HEK293T (cell line): ENCODE results near the gene STX3.

Source experiments
- CTCF ChIA-PET: fragments of 350-600 bp; formaldehyde crosslinking; extraction: SDS; loops from one replicate; lab custom pipeline; 2021; ENCODE audit warnings: antibody characterized with exemption, inconsistent platforms; lab: Yijun Ruan, JAX
- POLR2A ChIA-PET: fragments of 350-600 bp; formaldehyde crosslinking; extraction: SDS; loops from one replicate; lab custom pipeline; 2020; ENCODE audit warnings: antibody characterized with exemption, inconsistent platforms; lab: Yijun Ruan, JAX
- DNase-seq: peaks from one replicate; pipeline ENCODE4 v3.0.0; 2012; ENCODE audit warnings: mixed read lengths; ENCODE audit errors: extremely low spot score
- ARNT ChIP-seq: fragments of 450-650 bp; IDR thresholded peaks from 2 replicates; pipeline ENCODE4 v1.6.1; 2017; ENCODE audit warnings: mild to moderate bottlenecking
- BHLHE40 ChIP-seq: fragments of 450-650 bp; IDR thresholded peaks from 2 replicates; pipeline ENCODE4 v1.6.1; 2016; ENCODE audit warnings: mild to moderate bottlenecking, moderate library complexity, borderline replicate concordance
- CTBP1 ChIP-seq: fragments of 450-650 bp; IDR thresholded peaks from 2 replicates; pipeline ENCODE4 v1.6.1; 2016; ENCODE audit warnings: borderline replicate concordance
- ELF4 ChIP-seq: fragments of 450-650 bp; IDR thresholded peaks from 2 replicates; pipeline ENCODE4 v1.6.1; 2017; ENCODE audit warnings: antibody characterized with exemption
- FOXA1 ChIP-seq: fragments of 450-650 bp; IDR thresholded peaks from 2 replicates; pipeline ENCODE4 v1.6.1; 2016; ENCODE audit warnings: mild to moderate bottlenecking
- FOXK2 ChIP-seq: fragments of 450-650 bp; IDR thresholded peaks from 2 replicates; pipeline ENCODE4 v1.6.1; 2016; ENCODE audit warnings: mild to moderate bottlenecking
- FOXM1 ChIP-seq: fragments of 450-650 bp; IDR thresholded peaks from 2 replicates; pipeline ENCODE4 v1.6.1; 2017; ENCODE audit warnings: mild to moderate bottlenecking, borderline replicate concordance
- HDGF ChIP-seq: fragments of 450-650 bp; IDR thresholded peaks from 2 replicates; pipeline ENCODE4 v1.6.1; 2017; ENCODE audit warnings: antibody characterized with exemption, borderline replicate concordance
- L3MBTL2 ChIP-seq: fragments of 450-650 bp; conservative IDR thresholded peaks from 2 replicates; pipeline ENCODE4 v1.6.1; 2016; ENCODE audit warnings: mild to moderate bottlenecking
- LEF1 ChIP-seq: fragments of 450-650 bp; IDR thresholded peaks from 2 replicates; pipeline ENCODE4 v1.6.1; 2017; ENCODE audit warnings: mild to moderate bottlenecking, borderline replicate concordance
- NFRKB ChIP-seq: fragments of 450-650 bp; IDR thresholded peaks from 2 replicates; pipeline ENCODE4 v1.6.1; 2016; ENCODE audit warnings: mild to moderate bottlenecking, moderate library complexity
- SP1 ChIP-seq: fragments of 450-650 bp; IDR thresholded peaks from 2 replicates; pipeline ENCODE4 v1.6.1; 2017
- SUZ12 ChIP-seq: fragments of 450-650 bp; IDR thresholded peaks from 2 replicates; pipeline ENCODE4 v1.6.1; 2016; ENCODE audit warnings: mild to moderate bottlenecking
- TARDBP ChIP-seq: fragments of 450-650 bp; IDR thresholded peaks from 2 replicates; pipeline ENCODE4 v1.6.1; 2016
- ZNF384 ChIP-seq: fragments of 450-650 bp; IDR thresholded peaks from 2 replicates; pipeline ENCODE4 v1.6.1; 2016
- TF ChIP-seq, protein P1 (sequence below): fragments of 450-650 bp; IDR thresholded peaks from 2 replicates; pipeline ENCODE4 v1.6.1; 2016

The STX3 gene

DNA sequence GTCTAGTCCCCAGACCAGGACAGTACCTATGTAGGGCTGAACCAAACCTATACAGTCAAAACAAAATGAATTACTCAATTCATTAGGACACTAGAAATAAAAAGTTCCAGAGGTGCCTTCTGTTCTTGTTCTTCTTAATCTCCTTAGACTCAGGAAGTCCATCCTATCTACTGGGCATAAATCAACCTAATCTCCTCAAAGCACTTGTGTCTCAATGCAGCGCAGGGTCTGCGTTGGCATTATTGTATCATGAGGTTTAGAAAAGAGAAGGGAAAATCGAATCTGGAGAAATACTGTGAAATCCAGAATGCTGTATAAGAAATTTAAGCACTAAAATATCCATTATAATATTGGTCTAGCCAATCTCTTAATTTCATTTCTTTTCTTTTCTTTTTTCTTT is 39.1 kb upstream of the STX3 start:
- POLR2A ChIA-PET: no interaction called here

DNA sequence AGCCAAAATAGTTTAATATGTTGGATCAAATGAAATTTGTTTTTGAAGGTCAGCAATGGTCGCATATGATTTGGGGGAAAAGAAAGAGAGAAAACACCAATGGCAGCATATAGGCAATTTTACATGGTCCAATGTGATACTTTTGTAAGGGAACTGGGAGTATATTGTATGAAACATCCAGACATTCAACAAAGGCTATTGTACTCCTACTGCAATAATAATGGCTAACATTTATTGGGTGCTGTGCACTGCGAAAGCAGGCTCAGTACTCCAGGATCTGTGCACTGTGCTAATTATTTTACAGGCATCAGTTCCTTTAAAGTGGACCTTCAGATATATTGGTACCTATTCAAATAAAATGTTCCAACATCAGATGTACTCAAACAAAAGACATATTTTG is 35.6 kb upstream of the STX3 start:
- DNase-seq: no peak
- CTCF ChIA-PET: no interaction called here
- POLR2A ChIA-PET: no interaction called here
- no peak for TF ChIP-seq FOXA1
- no peak for TF ChIP-seq ELF4
- no peak for TF ChIP-seq ZNF384
- TF ChIP-seq FOXM1: no peak
- no peak for TF ChIP-seq HDGF

More for the DNA sequence above, 39.1 kb upstream of the STX3 start:
- DNase-seq: no peak
- CTCF ChIA-PET: no interaction called here
- TF ChIP-seq CTBP1 (no peak), TARDBP (no peak), ELF4 (no peak), SP1 (no peak), FOXA1 (no peak), FOXM1 (no peak), HDGF (no peak), L3MBTL2 (no peak), ZNF384 (no peak), BHLHE40 (no peak), NFRKB (no peak), SUZ12 (no peak)

DNA sequence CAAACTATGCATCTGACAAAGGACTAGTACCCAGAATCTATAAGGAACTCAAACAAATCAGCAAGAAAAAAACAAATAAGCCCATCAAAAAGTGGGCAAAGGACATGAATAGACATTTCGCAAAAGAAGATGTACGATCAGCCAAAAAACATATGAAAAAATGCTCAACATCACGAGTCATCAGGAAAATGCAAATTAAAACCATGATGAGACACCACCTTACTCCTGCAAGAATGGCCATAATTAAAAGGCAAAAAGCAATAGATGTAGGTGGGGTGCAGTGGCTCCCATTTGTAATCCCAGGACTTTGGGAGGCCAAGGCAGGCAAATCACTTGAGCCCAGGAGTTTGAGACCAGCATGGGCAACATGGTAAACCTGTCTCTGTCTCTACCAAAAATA is 31.1 kb upstream of the STX3 start:
- POLR2A ChIA-PET: no interaction called here
- DNase-seq: no peak
- CTCF ChIA-PET: no interaction called here
- TF ChIP-seq SUZ12: no peak
- no peak for TF ChIP-seq L3MBTL2
- no peak for TF ChIP-seq BHLHE40
- TF ChIP-seq, protein P1, sequence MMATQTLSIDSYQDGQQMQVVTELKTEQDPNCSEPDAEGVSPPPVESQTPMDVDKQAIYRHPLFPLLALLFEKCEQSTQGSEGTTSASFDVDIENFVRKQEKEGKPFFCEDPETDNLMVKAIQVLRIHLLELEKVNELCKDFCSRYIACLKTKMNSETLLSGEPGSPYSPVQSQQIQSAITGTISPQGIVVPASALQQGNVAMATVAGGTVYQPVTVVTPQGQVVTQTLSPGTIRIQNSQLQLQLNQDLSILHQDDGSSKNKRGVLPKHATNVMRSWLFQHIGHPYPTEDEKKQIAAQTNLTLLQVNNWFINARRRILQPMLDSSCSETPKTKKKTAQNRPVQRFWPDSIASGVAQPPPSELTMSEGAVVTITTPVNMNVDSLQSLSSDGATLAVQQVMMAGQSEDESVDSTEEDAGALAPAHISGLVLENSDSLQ: no peak
- no peak for TF ChIP-seq FOXM1
- TF ChIP-seq ZNF384: no peak
- no peak for TF ChIP-seq FOXK2
- TF ChIP-seq SP1: no peak
- TF ChIP-seq HDGF: no peak
- TF ChIP-seq TARDBP: no peak
- no peak for TF ChIP-seq ELF4
- TF ChIP-seq CTBP1: no peak

DNA sequence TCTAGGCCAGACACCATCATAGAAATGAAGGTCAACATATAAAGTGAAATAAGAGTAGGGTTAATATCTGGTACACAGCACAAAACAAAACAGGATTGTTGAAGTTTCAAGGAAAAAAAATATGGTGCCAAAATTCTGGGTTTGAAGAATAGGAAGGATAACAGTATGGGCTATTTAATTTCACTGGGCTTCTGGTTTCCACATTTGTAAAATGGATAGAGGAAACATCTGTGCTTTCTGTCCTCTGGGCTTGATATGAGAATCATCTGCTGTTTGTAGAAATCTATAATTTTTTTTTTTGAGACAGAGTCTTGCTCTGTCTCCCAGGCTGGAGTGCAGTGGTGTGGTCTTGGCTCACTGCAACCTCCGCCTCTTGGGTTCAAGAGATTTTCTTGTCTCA is 27.8 kb upstream of the STX3 start:
- TF ChIP-seq ELF4: no peak
- TF ChIP-seq BHLHE40: no peak
- TF ChIP-seq CTBP1: no peak
- TF ChIP-seq FOXK2: no peak
- TF ChIP-seq ZNF384: no peak
- TF ChIP-seq HDGF: no peak
- no peak for TF ChIP-seq L3MBTL2
- no peak for TF ChIP-seq FOXA1
- CTCF ChIA-PET: no interaction called here
- no peak for DNase-seq
- POLR2A ChIA-PET: no interaction called here

DNA sequence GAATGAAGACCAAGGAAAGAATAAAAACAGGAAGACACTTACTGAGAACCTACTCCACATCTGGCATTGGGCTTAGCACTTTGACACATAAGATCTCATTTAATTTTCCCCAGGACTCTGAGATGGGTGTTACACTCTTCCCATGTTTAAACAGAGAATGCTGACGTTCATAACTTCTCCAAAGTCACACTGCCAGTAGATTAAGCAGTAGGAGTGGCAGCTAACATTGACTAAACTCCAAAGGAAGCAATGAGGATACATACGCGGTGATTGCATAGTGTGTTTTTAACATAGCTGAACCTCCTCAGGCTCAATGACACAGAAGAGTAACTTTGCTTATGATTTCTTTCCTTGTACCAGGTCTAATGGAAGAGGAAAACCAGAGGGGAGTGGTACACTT is 27.0 kb upstream of the STX3 start:
- CTCF ChIA-PET: no interaction called here
- POLR2A ChIA-PET: no interaction called here
- DNase-seq: no peak
- TF ChIP-seq ELF4: no peak
- no peak for TF ChIP-seq SUZ12
- TF ChIP-seq TARDBP: no peak
- TF ChIP-seq LEF1: no peak

DNA sequence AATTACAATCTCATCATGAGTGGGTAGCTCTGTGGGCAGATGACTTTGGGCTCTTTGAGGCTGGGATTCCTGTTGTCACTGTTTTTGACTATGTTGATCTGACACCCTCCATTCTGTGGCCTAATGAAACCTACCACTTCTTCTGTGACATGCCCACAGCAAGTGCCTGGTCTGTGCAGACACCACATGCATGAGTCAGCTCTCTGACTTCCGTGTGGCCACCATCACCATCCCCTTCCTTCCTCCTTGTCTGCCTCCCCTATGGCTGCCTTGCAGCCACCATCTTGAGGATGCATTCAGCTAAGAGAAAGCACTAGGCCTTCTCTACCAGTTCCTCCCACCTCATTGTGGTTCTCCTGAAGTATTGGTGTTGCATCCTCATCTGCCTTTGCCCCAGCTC is 26.3 kb upstream of the STX3 start:
- CTCF ChIA-PET: interaction anchor here (0.7 kb wide), 1 partner anchor 671 kb away, joined by 4 read pairs; no protein-coding TSS in a partner anchor

DNA sequence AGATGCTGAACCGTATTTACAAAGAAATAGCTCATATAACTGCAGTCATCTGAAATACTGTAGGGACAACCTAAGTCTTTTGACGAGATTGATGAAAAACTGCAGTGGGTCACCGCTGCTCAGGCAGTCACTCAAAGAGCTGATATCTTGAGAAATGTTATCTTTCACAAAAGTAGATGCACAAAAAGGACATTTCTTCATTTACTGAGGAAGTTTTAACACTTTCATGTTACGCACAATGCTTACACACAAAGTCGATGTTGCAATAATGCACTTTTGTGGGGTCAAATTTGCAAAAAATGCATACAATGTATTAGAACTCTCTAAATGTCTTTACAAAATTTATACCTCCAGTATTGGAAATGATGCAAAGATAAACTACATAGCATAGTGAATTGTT is 25.3 kb upstream of the STX3 start:
- TF ChIP-seq SUZ12: no peak
- TF ChIP-seq BHLHE40: no peak
- no peak for TF ChIP-seq FOXK2
- TF ChIP-seq FOXM1: no peak
- no peak for TF ChIP-seq ZNF384
- TF ChIP-seq, protein P1: no peak
- no peak for DNase-seq
- ChIA-PET POLR2A (interaction anchor here (0.6 kb wide), 1 partner anchor 13 kb away, joined by 3 read pairs; no protein-coding TSS in a partner anchor), CTCF (no interaction called here)

More for the DNA sequence above, 26.3 kb upstream of the STX3 start:
- no peak for TF ChIP-seq BHLHE40
- TF ChIP-seq SP1: no peak
- TF ChIP-seq FOXA1: no peak
- no peak for TF ChIP-seq LEF1
- TF ChIP-seq HDGF: no peak
- POLR2A ChIA-PET: no interaction called here
- no peak for DNase-seq

DNA sequence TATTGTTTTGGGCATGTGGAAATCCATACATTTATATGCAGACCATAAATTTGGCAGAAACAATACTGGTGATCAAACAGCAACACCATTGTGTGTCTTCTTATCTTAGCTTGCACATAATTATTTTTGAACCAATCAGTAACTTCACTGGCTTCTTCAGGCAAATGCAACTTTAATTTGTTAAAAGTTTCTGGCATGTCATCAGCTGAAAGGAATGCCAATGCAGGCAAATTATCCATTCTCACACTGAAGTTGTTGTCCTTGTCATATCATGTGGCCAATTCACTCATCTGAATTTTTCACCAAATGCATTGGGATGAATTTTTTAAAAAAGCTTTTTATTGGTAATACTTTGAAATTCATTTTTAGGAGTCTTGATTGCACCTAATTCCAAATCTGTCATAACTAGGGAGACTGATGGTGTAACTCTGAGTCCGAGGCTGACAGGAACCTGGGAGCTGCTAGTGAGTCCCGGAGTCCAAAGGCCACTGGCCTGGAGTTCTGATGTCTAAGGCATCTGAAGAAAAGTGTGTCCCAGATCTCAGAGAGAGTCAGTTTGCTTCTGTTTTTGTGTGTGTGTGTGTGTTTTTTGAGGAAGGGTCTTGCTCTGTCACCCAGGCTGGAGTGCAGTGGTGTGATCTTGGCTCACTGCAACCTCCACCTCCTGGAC is 24.1 kb upstream of the STX3 start:
- ChIA-PET CTCF (no interaction called here), POLR2A (no interaction called here)
- TF ChIP-seq LEF1 (no peak), TARDBP (no peak), SUZ12 (no peak), ZNF384 (no peak), FOXA1 (no peak), HDGF (no peak), CTBP1 (no peak), FOXK2 (no peak), ELF4 (no peak), SP1 (no peak), ARNT (no peak), NFRKB (no peak), BHLHE40 (no peak), FOXM1 (no peak), L3MBTL2 (no peak)
- TF ChIP-seq, protein P1: no peak
- no peak for DNase-seq
